ENCODE results near the gene TGM3. TPM values are rescaled to one million over a fixed set of nuclear protein-coding genes. Genes with fewer than 3 reads are reported as not detected.

TGM3 gene
- total RNA-seq, 1 donor from 2014 or later, result not detected

DNA sequence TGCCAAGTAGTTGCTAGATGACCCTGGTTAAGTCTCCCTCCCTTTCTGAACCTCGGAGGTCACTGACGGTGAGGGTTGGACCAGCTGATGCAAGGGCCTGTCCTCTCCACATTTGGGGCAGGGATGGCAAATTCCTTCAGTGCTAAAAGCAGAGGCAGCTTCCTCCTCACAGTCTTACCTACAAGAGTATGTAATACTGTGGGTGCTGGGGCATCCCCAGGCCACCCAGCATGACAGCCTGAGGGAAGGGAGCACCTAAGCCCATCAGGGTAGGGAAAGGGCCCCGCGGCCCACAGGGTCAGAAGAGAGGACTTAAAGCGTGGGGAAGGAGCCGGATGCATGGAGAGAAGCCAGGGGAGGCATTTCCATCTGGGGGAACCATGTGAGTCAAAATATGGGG, 38.0 kb downstream of the TGM3 start:
- no peak for TF ChIP-seq CTCF (IDR thresholded peaks at IDR 0.05)
- no peak for DNase-seq (ENCODE audit: low spot score in 2 of 2)
- no peaks in the 10 kb centered on the region for H3K4me1 ChIP-seq

DNA sequence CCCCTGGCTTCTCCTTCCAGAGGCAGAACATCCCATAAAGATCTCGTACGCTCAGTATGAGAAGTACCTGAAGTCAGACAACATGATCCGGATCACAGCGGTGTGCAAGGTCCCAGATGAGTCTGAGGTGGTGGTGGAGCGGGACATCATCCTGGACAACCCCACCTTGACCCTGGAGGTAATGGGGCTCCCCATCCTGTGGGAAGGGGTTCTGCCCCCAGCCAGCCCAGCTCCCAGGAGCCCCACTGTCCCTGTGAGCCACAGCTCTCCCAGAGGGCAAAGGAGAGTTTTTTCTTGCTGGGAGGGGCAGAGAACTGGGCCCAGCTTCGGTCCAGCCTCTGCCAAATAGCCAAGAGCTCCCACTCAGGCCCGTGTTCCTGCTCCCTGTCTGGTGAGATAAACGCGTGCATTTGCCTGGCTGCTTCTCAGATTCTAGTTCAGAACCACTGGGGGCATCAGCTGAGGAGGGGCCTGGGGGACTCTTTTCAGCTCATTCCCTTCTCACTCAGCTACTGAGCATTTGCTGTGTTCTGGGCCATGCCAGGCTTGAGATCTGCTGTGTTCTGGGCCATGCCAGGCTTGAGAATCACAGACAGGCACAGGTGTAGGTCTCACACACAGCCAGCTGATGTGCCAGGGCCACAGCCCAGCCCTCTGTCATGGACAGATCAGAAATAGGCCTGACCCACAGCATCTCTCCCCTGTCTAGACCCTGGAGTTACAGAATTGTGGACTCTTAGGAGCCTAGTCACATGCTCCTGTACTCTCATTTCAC, 39.5 kb downstream of the TGM3 start:
- Histone ChIP-seq H3K27ac (no peak overlapping the region), H3K27me3 (no peaks in the 10 kb centered on the region), H3K36me3 (no peaks in the 10 kb centered on the region), H3K4me3 (no peak overlapping the region), H3K9me3 (no peaks in the 10 kb centered on the region), H3K4me1 (no peaks in the 10 kb centered on the region)
- no peak for DNase-seq (ENCODE audit: low spot score in 2 of 2)
- intact Hi-C loops (cut with DNase I), result no loop called here
- TF ChIP-seq CTCF (IDR thresholded peaks at IDR 0.05), result no peak

More for the DNA sequence above, 38.0 kb downstream of the TGM3 start:
- H3K27ac ChIP-seq, result no peak overlapping the region
- no peaks in the 10 kb centered on the region for H3K9me3 ChIP-seq
- intact Hi-C loops (cut with DNase I), result no loop called here
- H3K27me3 ChIP-seq, result no peaks in the 10 kb centered on the region
- no peaks in the 10 kb centered on the region for H3K36me3 ChIP-seq
- H3K4me3 ChIP-seq, result no peak overlapping the region

GRCh38 chr20:2336471-2336870, 40.7 kb downstream of the TGM3 start:
- H3K36me3 ChIP-seq, result no peaks in the 10 kb centered on the region
- H3K27me3 ChIP-seq, result no peaks in the 10 kb centered on the region
- H3K4me1 ChIP-seq, result no peaks in the 10 kb centered on the region
- TF ChIP-seq CTCF (IDR thresholded peaks at IDR 0.05), result no peak
- no peak overlapping the region for H3K4me3 ChIP-seq
- intact Hi-C loops (cut with DNase I), result no loop called here
- DNase-seq (ENCODE audit: low spot score in 2 of 2), result no peak
- H3K9me3 ChIP-seq, result no peaks in the 10 kb centered on the region
- H3K27ac ChIP-seq, result no peak overlapping the region

GRCh38 chr20:2337142-2337541, 41.3 kb downstream of the TGM3 start:
- intact Hi-C loops (cut with DNase I), result no loop called here
- Histone ChIP-seq H3K36me3 (no peaks in the 10 kb centered on the region), H3K4me3 (no peak overlapping the region), H3K9me3 (no peaks in the 10 kb centered on the region), H3K27me3 (no peaks in the 10 kb centered on the region), H3K27ac (no peak overlapping the region), H3K4me1 (no peaks in the 10 kb centered on the region)
- DNase-seq (ENCODE audit: low spot score in 2 of 2), result no peak
- no peak for TF ChIP-seq CTCF (IDR thresholded peaks at IDR 0.05)

DNA sequence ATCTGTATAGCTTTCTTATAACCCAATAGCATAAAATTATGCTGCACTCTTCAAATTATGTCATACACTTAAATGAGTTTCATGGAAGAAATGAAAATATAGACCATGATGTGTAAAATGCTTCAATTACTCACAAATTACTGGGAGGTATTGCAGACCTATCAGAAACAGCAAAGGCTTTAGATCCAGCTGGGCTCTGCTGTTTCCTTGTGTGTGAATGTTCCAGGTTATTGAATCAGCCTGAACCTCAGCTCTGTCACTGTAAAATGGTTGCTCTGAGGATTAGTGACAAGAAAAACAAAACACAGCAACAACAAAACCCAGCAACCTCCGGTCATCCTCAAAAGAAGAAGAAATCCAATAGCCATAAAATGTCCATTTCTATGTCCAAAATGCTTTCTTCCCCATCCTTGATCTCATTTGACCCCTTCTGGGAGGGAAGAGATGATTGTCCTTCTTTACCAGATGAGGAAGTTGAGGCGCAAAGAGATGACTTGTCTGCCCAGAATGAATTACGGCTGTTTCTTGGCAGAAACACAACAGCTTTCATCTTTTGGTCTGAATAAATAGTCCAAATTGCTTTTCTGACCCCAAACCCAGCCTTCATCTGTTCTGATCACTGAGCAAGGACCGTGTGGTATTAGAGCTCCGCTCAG, 42.7 kb downstream of the TGM3 start:
- Histone ChIP-seq H3K4me3 (no peak overlapping the region), H3K4me1 (no peaks in the 10 kb centered on the region), H3K27me3 (no peaks in the 10 kb centered on the region), H3K36me3 (no peaks in the 10 kb centered on the region), H3K27ac (no peak overlapping the region), H3K9me3 (no peaks in the 10 kb centered on the region)
- no peak for DNase-seq (ENCODE audit: low spot score in 2 of 2)
- TF ChIP-seq CTCF (IDR thresholded peaks at IDR 0.05), result no peak
- intact Hi-C loops (cut with DNase I), result no loop called here
